Mesendoderm (in vitro differentiated cells): ENCODE data around the gene PHF21A.
"Not testable (repeated sequence)": the region's sequence is repeated elsewhere in the genome, so short reads cannot be mapped to it uniquely, and the experiment has no call there.

ENCODE experiments used
- DNase-seq: peaks from one replicate; pipeline ENCODE4 v3.0.0; 2013
- H2AK5ac ChIP-seq: 2 replicates; pipeline ENCODE4 v1.6.1; 2013; ENCODE audit warnings: low read length, inconsistent platforms
- H2BK120ac ChIP-seq: 2 replicates; pipeline ENCODE4 v1.6.1; 2013; ENCODE audit warnings: low read depth, mild to moderate bottlenecking, low read length, moderate library complexity, mixed read lengths
- H2BK15ac ChIP-seq: replicated peaks from 2 replicates; pipeline ENCODE4 v1.6.1; 2013; ENCODE audit warnings: low read depth, mild to moderate bottlenecking, moderate library complexity
- H2BK5ac ChIP-seq: 2 replicates; pipeline ENCODE4 v1.6.1; 2013; ENCODE audit warnings: low read length, inconsistent platforms
- H3K18ac ChIP-seq: 2 replicates; pipeline ENCODE4 v1.6.1; 2013; ENCODE audit warnings: mild to moderate bottlenecking, low read length, mixed read lengths
- H3K23ac ChIP-seq: one replicate; pipeline ENCODE4 v1.6.1; 2013; ENCODE audit warnings: low read length
- H3K27ac ChIP-seq: 2 replicates; pipeline ENCODE4 v1.5.1; 2013; ENCODE audit warnings: low read depth, mild to moderate bottlenecking, inconsistent platforms, low read length, moderate library complexity
- H3K27me3 ChIP-seq: 2 replicates; pipeline ENCODE4 v1.6.1; 2013; ENCODE audit warnings: low read length, control low read depth, mild to moderate bottlenecking, inconsistent platforms; ENCODE audit not compliant: insufficient read depth, poor library complexity
- H3K36me3 ChIP-seq: 2 replicates; pipeline ENCODE4 v1.6.1; 2013; ENCODE audit warnings: low read length, inconsistent platforms; ENCODE audit not compliant: control insufficient read depth, insufficient read depth
- H3K4ac ChIP-seq: one replicate; pipeline ENCODE4 v1.6.1; 2013; ENCODE audit warnings: low read depth, mild to moderate bottlenecking, low read length, moderate library complexity
- H3K4me1 ChIP-seq: 2 replicates; pipeline ENCODE4 v1.6.1; 2013; ENCODE audit warnings: low read depth, low read length, inconsistent platforms; ENCODE audit not compliant: control insufficient read depth
- H3K4me2 ChIP-seq: 2 replicates; pipeline ENCODE4 v1.6.1; 2013; ENCODE audit warnings: low read length
- H3K4me3 ChIP-seq: 2 replicates; pipeline ENCODE4 v1.5.1; 2013; ENCODE audit warnings: mild to moderate bottlenecking, low read length
- H3K56ac ChIP-seq: one replicate; pipeline ENCODE4 v1.6.1; 2013; ENCODE audit warnings: low read length
- H3K79me1 ChIP-seq: 2 replicates; pipeline ENCODE4 v1.6.1; 2013; ENCODE audit warnings: low read length, inconsistent platforms
- H3K79me2 ChIP-seq: 2 replicates; pipeline ENCODE4 v1.6.1; 2013; ENCODE audit warnings: mild to moderate bottlenecking, low read length; ENCODE audit not compliant: control insufficient read depth, insufficient read depth
- H3K9ac ChIP-seq: 2 replicates; pipeline ENCODE4 v1.6.1; 2013; ENCODE audit warnings: low read length, inconsistent platforms
- H4K5ac ChIP-seq: one replicate; pipeline ENCODE4 v1.6.1; 2013; ENCODE audit warnings: low read length
- H4K8ac ChIP-seq: one replicate; pipeline ENCODE4 v1.6.1; 2013; ENCODE audit warnings: low read depth, mild to moderate bottlenecking, control low read depth, low read length, moderate library complexity
- WGBS: extraction: QIAGEN DNeasy Blood & Tissue Kit; methylation state at CpG from one replicate; pipeline ENCODE4 v1.1.7; 2013; ENCODE audit warnings: low lambda C conversion rate, missing lambda C conversion rate; ENCODE audit not compliant: insufficient coverage; ENCODE audit errors: extremely low coverage; 5-methylcytosine and 5-hydroxymethylcytosine counted together

The PHF21A gene

DNA sequence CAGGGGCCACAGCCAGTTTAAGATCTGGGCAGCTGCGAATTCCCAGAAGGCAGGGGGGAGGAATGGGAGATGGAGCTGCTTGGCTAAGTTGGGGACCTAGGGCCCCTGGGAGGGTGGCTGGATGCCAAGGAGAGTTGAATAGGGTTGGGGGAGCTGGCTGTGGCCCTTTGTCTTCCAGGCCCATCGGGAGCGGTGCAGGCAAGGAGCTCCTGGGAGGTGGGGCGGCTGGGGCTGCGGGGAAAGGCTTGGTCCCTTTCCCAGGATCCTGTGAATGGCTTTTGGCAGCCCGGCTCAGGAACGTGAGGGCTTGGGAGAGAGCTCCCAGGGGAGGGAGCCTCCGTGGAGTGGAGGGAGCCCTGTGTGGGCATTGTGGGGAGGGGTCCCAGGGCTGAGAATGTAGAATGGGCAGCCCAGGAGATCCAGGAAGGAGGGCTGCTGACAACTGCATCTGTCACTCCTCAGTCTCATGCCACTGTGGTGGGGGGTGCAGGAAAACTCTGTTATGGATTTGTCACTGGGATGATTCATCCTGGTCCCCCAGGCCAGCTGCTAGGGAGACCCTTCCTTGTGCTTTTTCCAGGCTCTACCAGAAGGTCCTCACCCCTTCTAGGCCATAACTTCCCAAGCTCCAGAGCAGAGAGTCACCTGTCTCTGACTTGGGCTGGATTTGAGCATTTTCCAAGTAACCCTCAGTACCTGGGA is 220.2 kb downstream of the PHF21A start:
- Histone ChIP-seq H3K27ac (no peak overlapping the region), H3K4ac (no peak overlapping the region), H2BK120ac (no peak overlapping the region), H3K18ac (no peak overlapping the region), H4K5ac (no peak overlapping the region), H3K4me1 (peaks cover 1% of the 10 kb centered on the region), H3K4me2 (peak overlapping the region; percentile 48), H2BK15ac (no peak overlapping the region), H2AK5ac (no peak overlapping the region), H3K9ac (no peak overlapping the region), H3K36me3 (no peaks in the 10 kb centered on the region), H4K8ac (no peak overlapping the region), H3K56ac (no peak overlapping the region), H3K79me2 (no peaks in the 10 kb centered on the region), H3K27me3 (no peaks in the 10 kb centered on the region), H3K79me1 (no peaks in the 10 kb centered on the region), H3K23ac (no peak overlapping the region), H2BK5ac (no peak overlapping the region), H3K4me3 (no peak overlapping the region)
- DNase-seq = no peak
- WGBS = no CpG with 5 or more reads among the region's 8 CpGs

GRCh38 chr11:45900175-45900800 is 221.0 kb downstream of the PHF21A start:
- not testable (repeated sequence) for H3K4ac ChIP-seq, H2AK5ac ChIP-seq, H3K79me1 ChIP-seq, H2BK120ac ChIP-seq, H3K23ac ChIP-seq, H3K4me1 ChIP-seq, H2BK5ac ChIP-seq, H2BK15ac ChIP-seq, H3K79me2 ChIP-seq, H3K27ac ChIP-seq, H4K5ac ChIP-seq, H3K18ac ChIP-seq, H3K27me3 ChIP-seq, H4K8ac ChIP-seq, H3K36me3 ChIP-seq, DNase-seq
- peak overlapping the region; percentile 70 for H3K56ac ChIP-seq
- peak overlapping the region; percentile 48 for H3K4me2 ChIP-seq
- WGBS = no CpG with 5 or more reads among the region's 59 CpGs
- peak overlapping the region; percentile 67 for H3K9ac ChIP-seq
- peak overlapping the region; percentile 11 for H3K4me3 ChIP-seq

GRCh38 chr11:45899448-45900174 is 221.6 kb downstream of the PHF21A start:
- no peak overlapping the region for H3K23ac ChIP-seq
- H3K79me2 ChIP-seq = no peaks in the 10 kb centered on the region
- peak; percentile 96 for DNase-seq
- no peak overlapping the region for H2BK120ac ChIP-seq
- no peaks in the 10 kb centered on the region for H3K36me3 ChIP-seq
- peak overlapping the region; percentile 30 for H3K4me3 ChIP-seq
- no CpG with 5 or more reads among the region's 62 CpGs for WGBS
- H3K4me2 ChIP-seq = peak overlapping the region; percentile 42
- peak overlapping the region; percentile 64 for H3K9ac ChIP-seq
- H4K8ac ChIP-seq = no peak overlapping the region
- H3K18ac ChIP-seq = no peak overlapping the region
- H3K4me1 ChIP-seq = peaks cover 1% of the 10 kb centered on the region
- H3K79me1 ChIP-seq = no peaks in the 10 kb centered on the region
- H3K27me3 ChIP-seq = no peaks in the 10 kb centered on the region
- H3K4ac ChIP-seq = no peak overlapping the region
- no peak overlapping the region for H2BK5ac ChIP-seq
- no peak overlapping the region for H3K27ac ChIP-seq
- no peak overlapping the region for H2AK5ac ChIP-seq
- H4K5ac ChIP-seq = no peak overlapping the region
- peak overlapping the region; percentile 89 for H3K56ac ChIP-seq
- H2BK15ac ChIP-seq = no peak overlapping the region

DNA sequence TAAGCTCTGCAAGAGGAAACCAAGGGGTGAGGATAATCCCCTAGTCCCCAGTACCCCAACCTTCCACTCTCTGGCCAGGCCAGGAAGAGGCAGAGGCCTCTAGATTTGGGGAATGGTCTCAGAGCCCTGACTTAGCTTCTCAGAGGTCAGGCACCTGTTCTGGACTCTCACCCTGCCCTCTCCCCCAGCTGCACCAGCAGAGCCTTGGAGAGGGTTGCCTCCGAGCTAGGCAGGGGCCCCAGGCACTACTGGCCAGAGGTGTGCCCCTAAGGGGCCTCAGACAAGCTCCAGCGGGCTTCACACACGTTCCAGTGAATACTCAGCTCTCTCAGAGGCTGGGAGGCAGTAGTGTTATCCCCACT is 222.2 kb downstream of the PHF21A start:
- H3K27me3 ChIP-seq = no peaks in the 10 kb centered on the region
- DNase-seq = no peak
- no peak overlapping the region for H4K8ac ChIP-seq
- no CpG with 5 or more reads among the region's 3 CpGs for WGBS
- H3K36me3 ChIP-seq = no peaks in the 10 kb centered on the region
- H2BK5ac ChIP-seq = no peak overlapping the region
- H3K4ac ChIP-seq = no peak overlapping the region
- no peak overlapping the region for H3K18ac ChIP-seq
- H3K27ac ChIP-seq = no peak overlapping the region
- H3K4me1 ChIP-seq = peaks cover 1% of the 10 kb centered on the region
- H4K5ac ChIP-seq = no peak overlapping the region
- H3K79me2 ChIP-seq = no peaks in the 10 kb centered on the region
- no peak overlapping the region for H3K4me2 ChIP-seq
- no peak overlapping the region for H3K56ac ChIP-seq
- H2BK120ac ChIP-seq = no peak overlapping the region
- H3K79me1 ChIP-seq = no peaks in the 10 kb centered on the region
- H3K9ac ChIP-seq = no peak overlapping the region
- H3K4me3 ChIP-seq = no peak overlapping the region
- H2BK15ac ChIP-seq = no peak overlapping the region
- no peak overlapping the region for H2AK5ac ChIP-seq
- H3K23ac ChIP-seq = no peak overlapping the region

GRCh38 chr11:45897556-45897955 is 223.7 kb downstream of the PHF21A start:
- Histone ChIP-seq H3K79me1 (no peaks in the 10 kb centered on the region), H3K27me3 (no peaks in the 10 kb centered on the region), H3K56ac (no peak overlapping the region), H2BK120ac (no peak overlapping the region), H3K4me2 (no peak overlapping the region), H3K23ac (no peak overlapping the region), H3K36me3 (no peaks in the 10 kb centered on the region), H2BK15ac (no peak overlapping the region), H3K4me3 (no peak overlapping the region), H4K8ac (no peak overlapping the region), H4K5ac (no peak overlapping the region), H3K27ac (no peak overlapping the region), H3K9ac (no peak overlapping the region), H2AK5ac (no peak overlapping the region), H3K4ac (no peak overlapping the region), H3K4me1 (peaks cover 1% of the 10 kb centered on the region), H2BK5ac (no peak overlapping the region), H3K79me2 (no peaks in the 10 kb centered on the region), H3K18ac (no peak overlapping the region)
- WGBS = no CpG with 5 or more reads among the region's 6 CpGs
- no peak for DNase-seq
